ENCODE measurements around the gene SLC2A1. TPM values are rescaled to one million over a fixed set of nuclear protein-coding genes. Genes with fewer than 3 reads are reported as not detected.

Gene SLC2A1
- polyA plus RNA-seq, 1 donor from 2014 or later: 90.6 TPM

DNA sequence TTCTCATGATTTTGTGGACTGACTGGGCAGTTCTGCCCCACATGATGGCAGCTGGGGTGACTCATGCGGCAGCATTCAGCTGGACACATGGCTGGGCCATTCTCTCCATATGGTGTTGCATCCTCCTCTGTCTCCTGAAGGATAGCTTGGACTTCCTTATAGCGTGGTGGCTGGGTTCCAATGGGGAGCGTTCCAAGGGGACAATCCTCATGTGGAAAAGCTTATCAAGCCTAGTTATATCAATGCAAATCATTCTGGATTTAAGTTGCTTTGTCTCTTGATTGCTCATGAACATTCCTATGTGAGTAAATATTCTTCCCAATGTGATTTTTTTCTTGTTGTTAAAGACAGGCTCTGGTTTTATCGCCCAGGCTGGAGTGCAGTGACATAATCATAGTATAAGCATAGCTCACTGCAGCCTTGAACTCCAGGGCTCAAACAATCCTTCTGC, 13.2 kb upstream of the SLC2A1 start:
- H3K4me1 Mint-ChIP-seq: peaks cover 0 to 2% (median 0%) of the 10 kb centered on the region in 3 donors
- H3K4me3 Mint-ChIP-seq: no peak overlapping the region
- no peaks in the 10 kb centered on the region for H3K9me3 Mint-ChIP-seq
- no peak overlapping the region for H3K27ac Mint-ChIP-seq
- peaks cover 16% of the 10 kb centered on the region for H3K36me3 Mint-ChIP-seq
- no peaks in the 10 kb centered on the region for H3K27me3 Mint-ChIP-seq

GRCh38 chr1:42970143-42970542, 11.5 kb upstream of the SLC2A1 start:
- Mint-ChIP-seq H3K27me3 (no peaks in the 10 kb centered on the region), H3K9me3 (no peaks in the 10 kb centered on the region), H3K27ac (no peak overlapping the region), H3K4me3 (no peak overlapping the region), H3K36me3 (peaks cover 10% of the 10 kb centered on the region), H3K4me1 (peaks cover 0 to 2% (median 0%) of the 10 kb centered on the region in 3 donors)

GRCh38 chr1:42968654-42969053, 10.0 kb upstream of the SLC2A1 start:
- Mint-ChIP-seq H3K4me3 (no peak overlapping the region), H3K9me3 (no peaks in the 10 kb centered on the region), H3K4me1 (peaks cover 0 to 1% (median under 1%) of the 10 kb centered on the region in 3 donors), H3K27me3 (no peaks in the 10 kb centered on the region), H3K36me3 (peaks cover 7% of the 10 kb centered on the region), H3K27ac (no peak overlapping the region)

DNA sequence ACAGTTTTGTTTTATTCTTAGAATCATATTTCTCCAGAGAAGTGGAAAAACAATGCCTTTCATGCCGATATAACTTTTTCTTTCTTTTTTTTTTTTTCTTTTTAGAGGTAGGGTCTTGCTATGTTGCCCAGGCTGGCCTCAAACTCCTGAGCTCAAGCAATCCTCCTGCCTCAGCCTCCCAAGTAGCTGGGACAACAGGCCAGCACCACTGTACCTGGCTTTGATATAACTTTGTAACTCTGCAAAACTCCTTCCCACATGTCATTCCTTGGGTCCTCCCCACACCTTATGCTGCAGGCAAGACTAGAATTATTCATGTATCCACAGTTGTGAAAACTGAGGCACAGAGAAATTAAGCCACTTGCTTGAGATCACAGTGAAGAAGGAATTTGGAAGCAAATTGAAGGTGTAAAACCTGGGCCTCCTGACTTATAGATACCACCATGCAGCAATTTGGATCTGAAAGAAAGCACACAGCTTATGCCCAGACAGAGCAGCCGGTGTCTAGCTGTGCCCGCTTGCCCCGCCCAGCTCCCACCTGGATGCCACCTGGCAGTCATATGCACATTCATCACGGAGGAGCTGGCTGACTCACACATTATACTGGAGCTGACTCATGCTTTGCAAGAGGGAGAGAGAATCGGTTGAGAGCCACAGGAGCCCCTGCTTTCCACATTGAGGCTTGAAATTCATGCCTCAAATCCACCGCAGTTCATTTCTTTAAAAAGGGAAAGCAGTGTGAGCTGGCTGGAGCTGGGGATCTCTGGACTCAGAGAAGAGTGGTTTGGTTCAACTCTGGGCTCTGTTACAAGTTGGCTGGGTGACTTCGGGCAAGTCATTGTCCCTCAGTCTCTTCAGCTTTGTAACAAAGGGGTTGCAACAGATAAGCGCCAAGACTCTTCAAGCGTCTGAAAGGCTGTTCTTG, 8.3 kb upstream of the SLC2A1 start:
- Mint-ChIP-seq H3K4me3 (no peak overlapping the region), H3K9me3 (no peaks in the 10 kb centered on the region), H3K4me1 (peaks cover 4 to 9% (median 7%) of the 10 kb centered on the region in 3 donors), H3K27ac (peak overlapping the region in 1 of 3 donors; percentile 50), H3K27me3 (no peaks in the 10 kb centered on the region), H3K36me3 (peaks cover 2% of the 10 kb centered on the region)

GRCh38 chr1:42965378-42965777, 6.7 kb upstream of the SLC2A1 start:
- Mint-ChIP-seq H3K36me3 (no peaks in the 10 kb centered on the region), H3K4me3 (no peak overlapping the region), H3K9me3 (no peaks in the 10 kb centered on the region), H3K27ac (no peak overlapping the region), H3K4me1 (peaks cover 11 to 25% (median 19%) of the 10 kb centered on the region in 3 donors), H3K27me3 (peaks cover 1% of the 10 kb centered on the region)

DNA sequence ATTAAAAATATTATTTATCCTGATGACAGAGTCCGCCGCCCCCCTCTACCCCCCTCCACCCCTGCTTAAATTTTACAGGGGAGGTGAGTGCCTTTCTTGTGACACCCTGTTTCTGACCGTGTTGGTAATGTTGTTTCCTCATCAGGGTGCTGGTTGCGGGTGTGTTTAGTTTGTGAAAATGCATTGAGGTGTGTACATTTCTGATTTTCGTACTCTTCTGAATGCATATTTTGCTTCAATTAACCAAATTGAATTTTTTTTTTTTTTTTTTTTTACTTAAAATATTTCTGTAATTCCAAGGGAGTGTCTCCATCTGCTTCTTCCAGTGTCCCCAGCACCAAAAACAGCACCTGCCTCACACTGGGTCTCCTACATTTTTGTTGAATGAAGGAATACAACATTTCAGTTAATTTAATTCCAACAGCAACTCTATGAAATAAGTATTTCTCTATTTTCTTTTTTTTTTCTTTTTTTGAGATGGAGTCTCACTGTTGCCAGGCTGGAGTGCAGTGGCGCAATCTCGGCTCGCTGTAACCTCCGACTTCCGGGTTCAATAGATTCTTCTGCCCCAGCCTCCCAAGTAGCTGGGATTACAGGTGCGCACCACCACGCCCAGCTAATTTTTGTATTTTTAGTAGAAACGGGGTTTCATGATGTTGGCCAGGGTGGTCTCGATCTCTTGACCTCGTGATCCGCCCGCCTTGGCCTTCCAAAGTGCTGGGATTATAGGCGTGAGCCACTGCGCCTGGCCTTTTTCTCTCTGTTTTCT, 5.6 kb upstream of the SLC2A1 start:
- Mint-ChIP-seq H3K27me3 (peaks cover 1% of the 10 kb centered on the region), H3K27ac (no peak overlapping the region), H3K4me1 (peaks cover 11 to 29% (median 22%) of the 10 kb centered on the region in 3 donors), H3K4me3 (no peak overlapping the region), H3K9me3 (no peaks in the 10 kb centered on the region), H3K36me3 (peaks cover under 1% of the 10 kb centered on the region)

GRCh38 chr1:42963378-42964043, 4.8 kb upstream of the SLC2A1 start:
- Mint-ChIP-seq H3K4me3 (peak overlapping the region in 3 of 4 donors; percentile 13 to 57 (median 30)), H3K4me1 (peaks cover 15 to 29% (median 24%) of the 10 kb centered on the region in 3 donors), H3K27me3 (peaks cover 1% of the 10 kb centered on the region), H3K36me3 (peaks cover 2% of the 10 kb centered on the region), H3K9me3 (peaks cover 0 to 2% (median 0%) of the 10 kb centered on the region in 3 donors), H3K27ac (peak overlapping the region in 2 of 3 donors; percentile 6 to 65)

- H3K36me3 Mint-ChIP-seq: peaks cover 2% of the 10 kb centered on the region
- peak overlapping the region in 1 of 3 donors; percentile 6 for H3K27ac Mint-ChIP-seq
- H3K4me3 Mint-ChIP-seq: peak overlapping the region in 2 of 4 donors; percentile 13 to 57
These were observed 4.1 kb upstream of the SLC2A1 start for GRCh38 chr1:42962641-42963377.

GRCh38 chr1:42961312-42962091, 2.8 kb upstream of the SLC2A1 start:
- peaks cover 7% of the 10 kb centered on the region for H3K36me3 Mint-ChIP-seq
- H3K4me3 Mint-ChIP-seq: peak overlapping the region; percentile 58 to 95 (median 62)
- H3K27ac Mint-ChIP-seq: peak overlapping the region; percentile 5 to 83 (median 15)
- peaks cover 20 to 32% (median 27%) of the 10 kb centered on the region in 3 donors for H3K4me1 Mint-ChIP-seq
- peaks cover 0 to 2% (median 0%) of the 10 kb centered on the region in 3 donors for H3K9me3 Mint-ChIP-seq
- peaks cover 1% of the 10 kb centered on the region for H3K27me3 Mint-ChIP-seq

More at GRCh38 chr1:42962641-42963377, 4.1 kb upstream of the SLC2A1 start:
- H3K4me1 Mint-ChIP-seq: peaks cover 15 to 29% (median 24%) of the 10 kb centered on the region in 3 donors
- peaks cover 0 to 2% (median 0%) of the 10 kb centered on the region in 3 donors for H3K9me3 Mint-ChIP-seq
- H3K27me3 Mint-ChIP-seq: peaks cover 1% of the 10 kb centered on the region

- Mint-ChIP-seq H3K27me3 (peaks cover 1% of the 10 kb centered on the region), H3K9me3 (peaks cover 0 to 2% (median 0%) of the 10 kb centered on the region in 3 donors), H3K36me3 (peaks cover 9% of the 10 kb centered on the region), H3K4me3 (peak overlapping the region; percentile 50 to 95 (median 71)), H3K4me1 (peaks cover 23 to 35% (median 31%) of the 10 kb centered on the region in 3 donors), H3K27ac (peak overlapping the region; percentile 9 to 95 (median 69))
These were observed 2.1 kb upstream of the SLC2A1 start for GRCh38 chr1:42960566-42961311.

- H3K4me3 Mint-ChIP-seq: peak overlapping the region; percentile 78 to 100 (median 97)
- H3K27ac Mint-ChIP-seq: peak overlapping the region; percentile 69 to 95 (median 90)
- peaks cover 12% of the 10 kb centered on the region for H3K36me3 Mint-ChIP-seq
- peaks cover 26 to 39% (median 35%) of the 10 kb centered on the region in 3 donors for H3K4me1 Mint-ChIP-seq
- peaks cover 1% of the 10 kb centered on the region for H3K27me3 Mint-ChIP-seq
- peaks cover 0 to 2% (median 0%) of the 10 kb centered on the region in 3 donors for H3K9me3 Mint-ChIP-seq
These were observed 1.4 kb upstream of the SLC2A1 start for GRCh38 chr1:42960122-42960390.

DNA sequence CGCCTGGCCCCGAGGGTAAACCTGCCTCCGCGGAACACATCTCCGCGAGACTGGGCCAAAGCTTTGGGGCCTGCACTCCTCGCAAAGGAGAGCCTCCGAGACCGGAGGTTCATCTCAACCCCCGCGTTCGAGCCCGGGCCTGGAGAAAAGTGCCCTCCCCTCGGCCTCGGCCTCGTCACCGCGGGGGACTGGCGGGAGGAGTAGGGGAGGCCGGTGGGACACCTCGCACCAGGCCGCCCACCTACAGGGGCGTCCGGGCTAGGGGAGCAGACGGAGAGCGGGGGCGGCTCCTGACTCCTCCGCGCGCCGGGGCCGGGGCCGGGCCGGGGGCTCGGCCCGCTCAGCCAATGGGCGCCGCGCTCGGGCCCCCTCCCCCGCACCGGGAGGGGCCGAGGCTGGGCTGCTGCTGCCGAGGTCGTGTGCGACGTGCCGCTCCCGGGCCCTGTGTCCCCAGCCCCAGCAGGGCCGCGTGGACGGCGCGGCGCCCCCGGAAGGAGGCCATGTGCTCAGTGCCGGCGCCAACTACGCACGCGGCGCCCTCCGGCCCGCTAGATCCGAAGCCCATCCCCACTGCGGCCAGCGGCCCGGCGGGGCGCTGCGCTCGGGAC, 684 bp downstream of the SLC2A1 start:
- peak overlapping the region; percentile 91 to 99 (median 98) for H3K4me3 Mint-ChIP-seq
- H3K4me1 Mint-ChIP-seq: peaks cover 32 to 50% (median 45%) of the 10 kb centered on the region in 3 donors
- peak overlapping the region; percentile 94 to 98 (median 95) for H3K27ac Mint-ChIP-seq
- H3K36me3 Mint-ChIP-seq: peaks cover 12% of the 10 kb centered on the region
- peaks cover 1% of the 10 kb centered on the region for H3K27me3 Mint-ChIP-seq
- H3K9me3 Mint-ChIP-seq: peaks cover 0 to 2% (median 0%) of the 10 kb centered on the region in 3 donors

Measured in IgD-negative memory B cell (primary cell).